Skeletal muscle satellite cell (primary cell): Measurements from ENCODE around the gene RPH3AL.
A peak's percentile ranks its signal among the peaks of the same experiment; 100 is the strongest.
"Not testable (repeated sequence)": the region's sequence is repeated elsewhere in the genome, so short reads cannot be mapped to it uniquely, and the experiment has no call there.

Experiments used
- H3K27me3 ChIP-seq: 2 replicates; pipeline ENCODE4 v1.7.0; 2013; ENCODE audit warnings: low read length; ENCODE audit not compliant: control insufficient read depth, insufficient read depth
- H3K36me3 ChIP-seq: 2 replicates; pipeline ENCODE4 v1.7.0; 2013; ENCODE audit warnings: mild to moderate bottlenecking, control low read depth, low read length; ENCODE audit not compliant: insufficient read depth
- H3K4me1 ChIP-seq: 2 replicates; pipeline ENCODE4 v1.7.0; 2013; ENCODE audit warnings: low read length; ENCODE audit not compliant: control insufficient read depth, insufficient read depth
- H3K4me2 ChIP-seq: 2 replicates; pipeline ENCODE4 v1.7.0; 2013; ENCODE audit warnings: mild to moderate bottlenecking, low read length
- H3K4me3 ChIP-seq: 2 replicates; pipeline ENCODE4 v1.7.0; 2013; ENCODE audit warnings: low read length
- H3K9ac ChIP-seq: 2 replicates; pipeline ENCODE4 v1.7.0; 2013; ENCODE audit warnings: mild to moderate bottlenecking, low read depth, low read length, moderate library complexity
- H3K9me3 ChIP-seq: replicated peaks from 2 replicates; pipeline ENCODE4 v1.7.0; 2013; ENCODE audit warnings: mild to moderate bottlenecking, control low read depth, low read length

RPH3AL gene

DNA sequence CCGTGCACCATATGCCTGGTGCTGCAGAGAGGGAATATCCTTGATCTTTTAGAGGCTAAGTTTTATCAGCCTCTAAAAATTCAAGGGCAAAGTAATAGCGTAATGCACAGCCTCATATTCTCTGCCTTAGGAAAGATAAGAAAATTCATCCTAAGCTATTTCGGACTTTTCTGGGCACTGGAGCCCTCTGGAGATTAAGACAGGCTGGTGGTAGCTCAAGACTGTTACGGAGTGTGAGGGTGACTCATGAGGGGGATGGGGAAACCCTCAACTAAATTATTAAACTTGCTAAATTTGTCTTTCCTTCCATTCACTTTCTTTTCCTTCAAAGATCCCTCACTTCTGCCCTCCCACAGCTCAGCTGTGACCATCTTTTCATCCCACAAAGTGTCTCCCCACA, 73.3 kb downstream of the RPH3AL start:
- Histone ChIP-seq H3K9me3 (no peaks in the 10 kb centered on the region), H3K36me3 (no peaks in the 10 kb centered on the region), H3K4me3 (no peak overlapping the region), H3K4me1 (no peaks in the 10 kb centered on the region), H3K27me3 (peaks cover 18% of the 10 kb centered on the region), H3K9ac (no peak overlapping the region), H3K4me2 (no peak overlapping the region)

DNA sequence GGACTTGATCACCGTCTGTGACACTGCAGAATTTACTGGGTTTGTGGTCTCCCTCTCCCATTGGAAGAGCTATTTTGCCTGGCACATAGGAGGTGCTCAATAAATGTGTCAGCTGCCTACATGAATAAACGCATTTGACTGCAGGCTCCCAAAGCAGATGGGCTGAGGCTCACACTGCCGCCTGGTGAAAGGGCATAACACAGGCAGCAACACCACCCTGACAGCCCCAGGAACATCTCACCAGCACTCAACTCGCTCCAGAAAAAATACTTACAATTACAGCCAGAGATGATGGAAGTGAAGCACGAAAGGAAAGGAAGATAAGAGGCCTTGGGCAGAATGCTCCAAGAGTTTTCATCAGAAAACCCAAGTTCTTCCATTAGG, 73.9 kb downstream of the RPH3AL start:
- H3K4me2 ChIP-seq: no peak overlapping the region
- H3K9ac ChIP-seq: no peak overlapping the region
- H3K4me1 ChIP-seq: no peaks in the 10 kb centered on the region
- H3K36me3 ChIP-seq: no peaks in the 10 kb centered on the region
- no peaks in the 10 kb centered on the region for H3K9me3 ChIP-seq
- H3K4me3 ChIP-seq: no peak overlapping the region
- peaks cover 18% of the 10 kb centered on the region for H3K27me3 ChIP-seq

GRCh38 chr17:278055-278675, 74.4 kb downstream of the RPH3AL start:
- no peak overlapping the region for H3K4me2 ChIP-seq
- no peaks in the 10 kb centered on the region for H3K4me1 ChIP-seq
- no peaks in the 10 kb centered on the region for H3K9me3 ChIP-seq
- H3K36me3 ChIP-seq: no peaks in the 10 kb centered on the region
- H3K27me3 ChIP-seq: peaks cover 18% of the 10 kb centered on the region
- H3K4me3 ChIP-seq: no peak overlapping the region
- H3K9ac ChIP-seq: no peak overlapping the region

- no peak overlapping the region for H3K4me3 ChIP-seq
- H3K9ac ChIP-seq: no peak overlapping the region
- H3K36me3 ChIP-seq: no peaks in the 10 kb centered on the region
- H3K9me3 ChIP-seq: no peaks in the 10 kb centered on the region
- H3K4me1 ChIP-seq: no peaks in the 10 kb centered on the region
- no peak overlapping the region for H3K4me2 ChIP-seq
- H3K27me3 ChIP-seq: peaks cover 12% of the 10 kb centered on the region
Observed at GRCh38 chr17:274902-275301, 77.7 kb downstream of the RPH3AL start.

GRCh38 chr17:273981-274832, 78.4 kb downstream of the RPH3AL start:
- no peak overlapping the region for H3K4me3 ChIP-seq
- H3K4me2 ChIP-seq: no peak overlapping the region
- peaks cover 9% of the 10 kb centered on the region for H3K27me3 ChIP-seq
- H3K36me3 ChIP-seq: no peaks in the 10 kb centered on the region
- H3K9me3 ChIP-seq: no peaks in the 10 kb centered on the region
- H3K4me1 ChIP-seq: no peaks in the 10 kb centered on the region
- no peak overlapping the region for H3K9ac ChIP-seq

- H3K9me3 ChIP-seq, H3K4me2 ChIP-seq, H3K9ac ChIP-seq: not testable (repeated sequence)
Observed at GRCh38 chr17:272856-273255, 79.8 kb downstream of the RPH3AL start.

GRCh38 chr17:271928-272623, 80.5 kb downstream of the RPH3AL start:
- H3K4me2 ChIP-seq, H3K9ac ChIP-seq, H3K4me1 ChIP-seq, H3K9me3 ChIP-seq, H3K4me3 ChIP-seq, H3K36me3 ChIP-seq: not testable (repeated sequence)
- H3K27me3 ChIP-seq: peaks cover 15% of the 10 kb centered on the region

More at GRCh38 chr17:272856-273255, 79.8 kb downstream of the RPH3AL start:
- not testable (repeated sequence) for H3K27me3 ChIP-seq, H3K4me1 ChIP-seq, H3K36me3 ChIP-seq, H3K4me3 ChIP-seq

GRCh38 chr17:269616-270514, 82.7 kb downstream of the RPH3AL start:
- Histone ChIP-seq H3K9me3 (no peaks in the 10 kb centered on the region), H3K4me2 (no peak overlapping the region), H3K27me3 (peaks cover 28% of the 10 kb centered on the region), H3K4me1 (no peaks in the 10 kb centered on the region), H3K4me3 (no peak overlapping the region), H3K36me3 (no peaks in the 10 kb centered on the region), H3K9ac (no peak overlapping the region)

- no peaks in the 10 kb centered on the region for H3K9me3 ChIP-seq
- no peak overlapping the region for H3K4me3 ChIP-seq
- peaks cover 28% of the 10 kb centered on the region for H3K27me3 ChIP-seq
- no peak overlapping the region for H3K9ac ChIP-seq
- no peaks in the 10 kb centered on the region for H3K4me1 ChIP-seq
- no peaks in the 10 kb centered on the region for H3K36me3 ChIP-seq
- H3K4me2 ChIP-seq: peak overlapping the region; percentile 45
Observed at GRCh38 chr17:266701-267667, 85.6 kb downstream of the RPH3AL start.

DNA sequence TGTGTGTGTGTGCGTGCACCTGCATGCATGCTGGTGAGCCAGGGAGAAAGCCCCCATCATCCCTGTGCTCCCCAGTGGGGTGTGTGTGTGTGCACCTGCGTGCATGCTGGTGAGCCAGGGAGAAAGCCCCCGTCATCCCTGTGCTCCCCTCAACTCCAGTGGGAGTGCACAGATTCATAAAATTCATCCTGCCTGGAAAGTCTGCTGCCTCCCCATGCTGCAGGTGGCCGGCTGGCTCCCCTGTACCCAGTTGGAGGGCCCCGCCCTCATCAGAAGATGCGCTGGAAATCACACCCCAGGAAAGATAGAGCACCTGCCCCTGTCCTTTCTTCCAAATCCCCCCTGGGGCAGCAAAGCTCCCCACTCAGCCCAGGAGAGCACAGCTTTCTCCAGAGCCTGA, 86.4 kb downstream of the RPH3AL start:
- H3K4me1 ChIP-seq: no peaks in the 10 kb centered on the region
- H3K4me3 ChIP-seq: no peak overlapping the region
- H3K9ac ChIP-seq: no peak overlapping the region
- no peaks in the 10 kb centered on the region for H3K9me3 ChIP-seq
- H3K27me3 ChIP-seq: peaks cover 28% of the 10 kb centered on the region
- no peak overlapping the region for H3K4me2 ChIP-seq
- H3K36me3 ChIP-seq: no peaks in the 10 kb centered on the region
